GM12801 (cell line): Measurements from ENCODE around the gene SLC13A4.

ENCODE experiments used
- TF ChIP-seq, protein P1 (sequence below): IDR thresholded peaks from one replicate; pipeline ENCODE4 v1.5.1; 2011; ENCODE audit warnings: control low read depth; ENCODE audit not compliant: insufficient read length; ENCODE audit errors: extremely low read depth

Gene SLC13A4

DNA sequence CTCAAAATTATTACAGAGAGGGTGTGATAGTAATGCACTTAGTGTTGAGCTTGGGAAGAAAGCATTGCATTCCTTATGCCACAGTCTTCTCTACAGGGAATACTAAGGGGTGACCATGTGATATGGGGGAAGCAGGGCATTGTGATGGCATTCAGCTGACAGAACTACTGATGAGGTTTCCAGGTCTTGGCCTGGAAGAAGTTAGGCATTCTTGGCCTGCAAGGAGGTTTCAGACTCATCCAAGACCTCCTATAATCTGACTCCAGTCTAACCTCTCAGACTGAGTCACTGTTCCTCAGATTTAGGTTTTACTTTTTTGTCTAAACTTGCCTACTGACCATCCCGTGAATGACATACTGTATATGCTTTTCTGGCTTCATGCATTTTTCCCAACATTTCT is 57.8 kb downstream of the SLC13A4 start:
- TF ChIP-seq, protein P1, sequence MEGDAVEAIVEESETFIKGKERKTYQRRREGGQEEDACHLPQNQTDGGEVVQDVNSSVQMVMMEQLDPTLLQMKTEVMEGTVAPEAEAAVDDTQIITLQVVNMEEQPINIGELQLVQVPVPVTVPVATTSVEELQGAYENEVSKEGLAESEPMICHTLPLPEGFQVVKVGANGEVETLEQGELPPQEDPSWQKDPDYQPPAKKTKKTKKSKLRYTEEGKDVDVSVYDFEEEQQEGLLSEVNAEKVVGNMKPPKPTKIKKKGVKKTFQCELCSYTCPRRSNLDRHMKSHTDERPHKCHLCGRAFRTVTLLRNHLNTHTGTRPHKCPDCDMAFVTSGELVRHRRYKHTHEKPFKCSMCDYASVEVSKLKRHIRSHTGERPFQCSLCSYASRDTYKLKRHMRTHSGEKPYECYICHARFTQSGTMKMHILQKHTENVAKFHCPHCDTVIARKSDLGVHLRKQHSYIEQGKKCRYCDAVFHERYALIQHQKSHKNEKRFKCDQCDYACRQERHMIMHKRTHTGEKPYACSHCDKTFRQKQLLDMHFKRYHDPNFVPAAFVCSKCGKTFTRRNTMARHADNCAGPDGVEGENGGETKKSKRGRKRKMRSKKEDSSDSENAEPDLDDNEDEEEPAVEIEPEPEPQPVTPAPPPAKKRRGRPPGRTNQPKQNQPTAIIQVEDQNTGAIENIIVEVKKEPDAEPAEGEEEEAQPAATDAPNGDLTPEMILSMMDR: no peak

DNA sequence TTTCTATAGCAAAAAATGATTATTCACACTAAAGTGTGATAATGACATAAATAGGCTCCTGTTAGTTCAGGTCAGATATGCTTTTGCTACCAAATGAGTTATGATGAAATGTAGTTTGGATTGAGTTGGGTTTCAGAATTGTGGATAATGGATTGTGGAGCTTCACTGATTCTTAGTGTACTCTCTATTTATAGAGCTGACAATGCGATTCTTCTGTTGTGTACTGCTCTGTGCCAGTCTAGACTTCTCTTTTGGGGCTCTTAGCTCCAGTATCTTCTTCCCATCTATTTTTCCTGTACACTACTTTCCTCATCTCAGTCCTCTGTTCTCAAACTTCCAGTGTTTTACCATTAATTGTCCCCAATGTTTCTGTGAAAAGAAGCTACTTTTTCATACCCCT is 58.2 kb downstream of the SLC13A4 start:
- TF ChIP-seq, protein P1: no peak

DNA sequence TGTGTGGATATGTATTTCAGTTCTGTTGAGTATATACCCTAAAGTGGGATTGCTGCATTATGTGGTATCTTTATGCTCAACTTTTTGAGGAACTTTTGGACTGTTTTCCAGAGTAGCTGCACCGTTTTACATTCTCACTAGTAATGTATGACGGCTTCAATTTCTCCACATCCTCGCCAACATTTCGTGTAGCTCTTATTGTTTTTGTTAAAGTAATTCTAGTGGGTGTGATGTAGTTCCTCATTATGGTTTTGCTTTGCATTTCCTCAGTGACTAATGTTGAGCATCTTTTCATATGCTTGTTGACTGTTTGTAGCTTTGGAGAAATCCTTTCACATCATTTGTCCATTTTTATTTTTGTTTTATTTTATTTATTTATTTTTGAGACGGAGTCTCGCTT is 61.1 kb downstream of the SLC13A4 start:
- TF ChIP-seq, protein P1: no peak

DNA sequence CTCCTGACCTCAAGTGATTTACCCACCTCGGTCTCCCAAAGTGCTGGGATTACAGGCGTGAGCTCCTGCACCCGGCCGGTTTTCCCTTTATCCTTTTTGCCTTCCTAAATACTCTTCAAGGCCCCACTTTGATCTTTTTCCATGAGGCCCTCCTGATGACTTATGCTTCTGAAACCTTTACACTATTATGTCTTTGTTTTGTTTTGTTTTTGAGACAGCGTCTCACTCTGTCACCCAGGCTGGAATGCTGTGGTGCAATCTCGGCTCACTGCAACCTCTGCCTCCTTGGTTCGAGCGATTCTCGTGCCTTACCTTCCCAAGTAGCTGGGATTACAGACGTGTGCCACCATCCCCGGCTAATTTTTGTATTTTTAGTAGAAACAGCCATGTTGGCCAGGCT is 61.8 kb downstream of the SLC13A4 start:
- TF ChIP-seq, protein P1: no peak

DNA sequence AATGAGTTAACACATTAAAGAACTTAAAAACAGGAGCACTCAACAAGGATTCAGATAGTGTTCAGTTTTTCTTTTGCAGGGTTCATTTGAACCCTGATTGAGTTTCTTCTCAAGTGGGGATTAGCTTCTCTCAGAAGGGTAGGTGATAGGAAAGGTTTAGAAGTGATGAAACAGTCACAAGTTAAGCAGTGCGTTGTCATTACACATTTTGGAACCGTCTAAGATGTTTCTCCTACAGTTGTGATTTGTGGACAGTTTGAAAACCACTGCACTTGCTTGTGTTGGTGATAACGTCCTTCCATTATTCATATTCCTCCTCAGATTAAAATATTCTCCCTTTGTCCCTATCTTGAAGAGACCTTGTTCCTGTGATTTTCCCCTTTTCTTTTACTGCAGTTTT is 62.9 kb downstream of the SLC13A4 start:
- TF ChIP-seq, protein P1: no peak

DNA sequence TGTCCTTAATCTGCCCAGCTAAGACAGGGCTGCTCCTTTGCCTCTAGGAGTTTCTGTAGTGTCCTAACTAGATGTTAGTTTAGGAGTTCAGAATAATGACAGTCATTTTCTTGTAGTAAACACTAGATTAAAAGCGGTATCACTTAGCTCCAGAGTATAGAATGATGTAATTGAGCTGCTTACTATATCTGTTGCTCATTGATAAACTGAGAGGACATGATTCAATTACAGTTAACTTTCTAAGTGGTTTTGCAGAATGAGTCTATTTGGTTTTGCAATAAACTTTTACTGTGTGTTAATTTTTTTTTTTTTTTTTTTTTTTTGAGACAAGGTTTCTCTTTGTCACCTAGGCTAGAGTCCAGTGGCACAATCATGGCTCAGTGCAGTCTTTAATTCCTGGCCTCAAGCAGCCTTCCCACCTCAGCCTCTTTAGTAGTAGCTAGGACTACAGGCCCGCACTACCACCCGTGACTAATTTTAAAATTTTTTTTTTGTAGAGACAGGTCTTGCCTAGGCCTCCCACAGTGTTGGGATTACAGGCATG is 63.9 kb downstream of the SLC13A4 start:
- TF ChIP-seq, protein P1: no peak

DNA sequence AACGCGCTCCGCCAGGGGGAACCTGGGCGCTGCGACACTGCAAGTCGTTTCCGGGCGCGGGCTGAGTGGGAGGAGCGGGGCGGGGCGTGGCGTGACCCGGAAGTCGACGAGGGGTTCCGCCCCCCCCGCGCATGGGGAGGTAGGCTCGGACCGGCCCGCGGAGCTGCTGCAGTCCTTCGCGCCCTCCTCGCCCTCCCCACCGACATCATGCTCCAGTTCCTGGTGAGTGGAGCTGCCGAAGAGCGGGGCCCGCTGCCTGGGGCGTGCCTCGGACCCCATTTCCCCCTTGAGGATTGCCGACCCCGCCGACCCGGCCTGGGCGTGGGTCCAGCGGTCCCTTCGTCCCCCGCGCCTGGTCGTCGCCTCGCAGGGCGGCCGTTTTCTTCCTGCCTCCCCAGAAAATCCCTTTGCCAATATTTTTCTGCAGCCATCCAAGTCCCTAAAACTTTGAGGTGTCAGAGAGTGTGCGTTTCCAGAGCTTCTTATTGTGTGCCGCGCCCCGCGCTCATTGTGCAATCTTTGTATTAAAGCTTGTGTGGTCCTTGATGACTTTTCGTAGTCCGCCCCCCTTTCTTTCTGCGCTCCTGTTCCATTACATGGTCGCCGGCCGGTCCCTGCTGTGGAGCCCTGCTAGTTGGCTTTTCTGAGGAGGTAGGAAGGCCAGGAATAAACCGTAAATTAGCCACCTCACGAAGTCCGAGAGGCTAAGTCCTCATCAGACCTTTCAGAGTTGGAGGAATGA is 65.4 kb downstream of the SLC13A4 start, which contains the start of gene STMP1:
Gene STMP1 (plus strand): TSS at position 142 of the 742 bp plus-strand sequence.
- TF ChIP-seq, protein P1: no peak

DNA sequence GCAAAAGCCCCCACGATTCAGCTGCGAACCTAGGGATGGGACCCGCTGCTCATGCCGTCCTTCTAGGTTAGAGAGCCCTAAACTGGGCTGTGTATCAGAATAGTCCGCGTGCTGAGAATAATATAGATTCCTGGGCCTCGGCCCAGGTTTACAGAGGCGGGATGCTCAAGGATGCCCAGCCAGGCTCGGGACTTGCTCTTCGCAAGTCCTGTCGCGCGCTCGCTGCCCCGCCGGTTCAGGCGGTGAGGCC is 65.9 kb downstream of the SLC13A4 start:
- TF ChIP-seq, protein P1: no peak
